ENCODE measurements around the gene SLC35E1.

GRCh38 chr19:16582486-16583261 is 10.5 kb upstream of the SLC35E1 start:
- TF ChIP-seq POLR2A (IDR thresholded peaks at IDR 0.05), result no peak
- TF ChIP-seq CTCF (IDR thresholded peaks at IDR 0.05 in 8 of 11, conservative IDR thresholded peaks at IDR 0.05 in 3 of 11), result no peak
- TF ChIP-seq POLR2AphosphoS5 (IDR thresholded peaks at IDR 0.05), result no peak

All from spleen (tissue), 7 donors.